ENCODE data around the gene TPX2.
A peak's percentile ranks its signal among the peaks of the same experiment; 100 is the strongest.
"Not testable (repeated sequence)": the region's sequence is repeated elsewhere in the genome, so short reads cannot be mapped to it uniquely, and the experiment has no call there.

Gene TPX2

DNA sequence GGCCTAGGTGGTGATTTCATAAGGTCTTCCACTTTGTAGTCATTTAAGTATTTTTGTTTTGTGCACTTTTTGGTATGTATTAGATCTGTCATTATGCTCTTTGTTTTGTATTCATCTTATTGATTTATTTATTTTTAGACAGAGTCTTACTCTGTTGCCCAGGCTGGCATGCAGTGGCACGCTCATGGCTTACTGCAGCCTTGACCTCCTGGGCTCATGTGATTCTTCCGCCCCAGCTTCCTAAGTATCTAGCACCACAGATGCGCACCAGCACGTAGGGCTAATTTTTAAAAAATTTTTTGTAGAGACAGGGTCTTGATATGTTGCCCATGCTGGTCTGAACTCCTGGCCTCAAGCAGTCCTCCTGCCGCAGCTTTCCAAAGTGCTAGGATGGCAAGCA is 30.6 kb downstream of the TPX2 start:
- no peak for DNase-seq

DNA sequence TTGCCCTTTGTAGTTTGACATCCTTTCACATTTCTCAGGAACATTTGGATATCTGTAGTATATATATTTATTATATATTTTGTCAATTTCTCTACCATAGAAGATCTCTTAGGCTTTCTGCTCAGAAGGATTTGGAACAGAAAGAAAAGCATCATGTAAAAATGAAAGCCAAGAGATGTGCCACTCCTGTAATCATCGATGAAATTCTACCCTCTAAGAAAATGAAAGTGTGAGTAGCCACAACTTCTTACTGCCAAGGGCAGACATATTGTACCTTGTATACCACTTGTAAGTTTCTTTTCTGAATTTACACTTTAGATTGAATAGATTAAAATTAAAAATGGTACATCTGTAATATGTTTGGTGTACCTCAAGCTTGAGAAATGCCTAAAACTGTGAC is 31.2 kb downstream of the TPX2 start:
- no peak for DNase-seq

DNA sequence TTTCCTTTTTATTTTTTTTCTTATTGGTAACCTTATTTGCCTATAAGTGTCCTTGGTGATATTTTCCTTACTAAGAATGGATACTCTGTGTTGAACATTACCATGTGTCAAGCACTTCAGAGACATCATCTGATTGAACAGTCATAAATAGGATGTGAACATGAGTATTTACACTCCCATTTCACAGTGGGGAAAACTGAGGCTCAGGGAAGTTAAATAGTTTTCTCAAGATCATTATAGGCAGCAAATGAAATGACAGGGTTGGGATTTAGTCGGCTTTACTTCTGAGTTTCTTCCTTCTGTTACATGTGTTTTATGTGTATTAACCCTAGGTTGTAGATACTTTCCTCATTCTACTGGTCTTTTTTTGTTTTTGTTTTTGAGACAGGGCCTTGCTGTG is 35.3 kb downstream of the TPX2 start:
- DNase-seq = no peak

DNA sequence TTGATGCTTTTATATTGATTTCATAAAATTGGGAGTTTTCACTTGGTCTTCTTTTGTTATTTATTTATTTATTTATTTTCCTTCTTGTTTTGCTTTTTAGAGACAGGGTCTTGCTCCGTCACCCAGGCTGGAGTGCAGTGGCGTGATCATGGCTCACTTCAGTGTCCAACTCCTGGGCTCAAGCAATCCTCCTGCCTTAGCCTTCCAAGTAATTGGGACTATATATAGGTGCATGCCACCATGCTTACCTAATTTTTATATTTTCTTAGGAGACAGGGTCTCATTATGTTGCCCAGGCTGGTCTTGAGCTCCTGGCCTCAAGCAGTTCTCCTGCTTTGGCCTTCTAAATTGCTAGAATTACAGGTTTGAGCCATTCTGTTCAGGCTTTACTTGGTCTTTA is 41.7 kb downstream of the TPX2 start:
- DNase-seq = no peak

DNA sequence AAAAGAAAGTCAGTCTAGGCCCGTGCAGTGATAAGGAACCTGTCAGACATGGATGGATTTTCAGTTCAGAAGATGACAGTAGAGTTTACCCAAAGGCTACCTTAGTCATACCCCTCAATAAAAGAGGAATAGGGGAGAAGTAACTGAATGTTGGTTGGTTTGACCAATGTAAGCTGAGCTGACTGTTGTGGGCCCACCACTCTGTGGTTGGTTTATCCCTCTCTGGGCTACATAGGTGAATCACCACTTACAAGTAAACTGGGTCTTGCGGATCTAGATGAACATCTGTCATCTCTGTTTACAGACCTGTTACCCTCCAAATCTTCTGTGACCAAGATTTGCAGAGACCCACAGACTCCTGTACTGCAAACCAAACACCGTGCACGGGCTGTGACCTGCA is 42.9 kb downstream of the TPX2 start:
- no peak for DNase-seq

DNA sequence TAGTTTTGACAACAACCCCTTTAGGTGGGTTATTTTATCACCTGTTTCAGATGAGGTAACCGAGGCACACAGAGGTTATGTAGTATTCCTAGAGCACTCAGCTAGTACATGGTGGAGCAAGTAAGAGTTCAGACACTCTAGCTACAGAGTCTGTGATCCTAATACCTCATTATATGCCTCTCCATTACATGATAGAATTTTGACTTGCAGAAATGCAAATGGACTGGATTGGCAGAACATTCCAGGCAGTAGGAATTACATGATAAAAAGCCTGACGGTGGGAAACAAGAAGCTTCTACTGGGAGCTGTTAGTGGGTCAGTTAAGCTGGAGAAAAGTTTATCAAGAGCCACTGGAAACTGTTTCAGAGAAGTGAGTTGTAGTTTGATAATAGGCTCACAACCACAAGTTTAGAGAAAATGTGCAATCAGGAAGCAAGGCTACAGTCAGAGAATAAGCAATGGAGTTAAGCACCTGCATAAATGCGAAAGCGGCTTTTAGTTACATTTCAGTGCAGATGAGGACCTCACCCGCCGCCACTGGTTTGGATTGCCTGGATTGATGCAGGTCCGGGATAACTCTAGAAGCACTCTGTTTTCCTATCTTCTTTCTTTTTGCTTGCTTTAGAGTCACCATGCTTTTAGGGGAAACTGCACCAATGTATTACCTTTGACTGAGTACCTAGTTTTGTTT is 45.4 kb downstream of the TPX2 start:
- DNase-seq = no peak

DNA sequence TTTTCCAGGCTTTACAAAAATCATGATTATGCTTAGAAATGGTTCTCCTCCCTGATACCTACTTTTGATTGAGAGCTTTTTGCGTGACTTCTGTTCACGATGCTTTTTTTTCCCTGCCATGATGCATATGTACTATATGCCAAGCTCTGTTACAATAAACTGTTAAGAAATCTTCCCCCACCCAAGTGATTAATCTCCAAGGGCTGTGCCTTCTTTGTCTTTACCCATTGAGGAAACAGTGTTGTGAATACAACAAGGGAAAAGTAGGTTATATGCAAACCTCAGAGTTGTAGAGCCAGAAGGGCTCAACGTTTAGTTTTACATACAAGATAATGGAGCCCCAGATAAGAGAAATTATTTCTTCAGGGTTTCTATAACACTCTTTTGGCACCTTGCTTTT is 46.0 kb downstream of the TPX2 start:
- DNase-seq = no peak

DNA sequence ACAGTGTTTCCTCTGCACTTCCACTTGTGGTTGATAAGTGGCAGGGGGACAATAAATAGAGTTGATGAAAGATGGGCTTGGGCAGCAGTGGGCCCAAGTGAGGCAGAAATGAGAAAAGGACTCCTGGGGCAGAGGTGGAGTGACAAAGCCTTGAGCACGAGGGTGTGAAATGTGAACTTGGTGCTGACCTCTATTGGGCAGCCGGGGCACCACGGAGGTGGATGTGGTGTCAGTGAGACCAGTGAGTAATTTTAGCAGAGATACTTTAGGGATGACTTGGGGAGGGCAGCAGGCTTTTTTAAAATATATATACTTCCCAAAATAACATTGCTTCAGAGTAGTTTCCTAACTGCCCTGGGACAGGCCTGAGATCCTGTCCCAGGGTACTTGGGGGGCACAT is 49.5 kb downstream of the TPX2 start:
- DNase-seq = no peak

DNA sequence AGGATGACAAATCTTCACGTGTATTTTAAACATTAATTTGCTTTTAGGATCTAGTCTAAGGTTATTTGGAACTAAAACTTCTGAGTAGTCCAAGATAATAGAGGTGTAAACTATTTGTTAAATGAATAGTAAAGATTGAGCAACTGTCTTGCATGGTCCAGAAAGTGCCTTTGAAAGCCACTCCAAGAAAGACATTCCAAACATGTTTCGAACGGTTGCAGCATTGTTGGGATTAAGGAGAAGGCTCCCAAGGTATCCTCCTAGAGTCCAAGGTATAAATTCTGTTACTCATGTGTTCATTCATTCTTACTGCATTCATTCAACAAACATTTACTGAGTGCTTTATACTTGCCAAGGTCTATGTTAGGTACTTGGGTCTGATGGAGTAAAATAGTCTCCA is 51.3 kb downstream of the TPX2 start:
- DNase-seq = no peak

DNA sequence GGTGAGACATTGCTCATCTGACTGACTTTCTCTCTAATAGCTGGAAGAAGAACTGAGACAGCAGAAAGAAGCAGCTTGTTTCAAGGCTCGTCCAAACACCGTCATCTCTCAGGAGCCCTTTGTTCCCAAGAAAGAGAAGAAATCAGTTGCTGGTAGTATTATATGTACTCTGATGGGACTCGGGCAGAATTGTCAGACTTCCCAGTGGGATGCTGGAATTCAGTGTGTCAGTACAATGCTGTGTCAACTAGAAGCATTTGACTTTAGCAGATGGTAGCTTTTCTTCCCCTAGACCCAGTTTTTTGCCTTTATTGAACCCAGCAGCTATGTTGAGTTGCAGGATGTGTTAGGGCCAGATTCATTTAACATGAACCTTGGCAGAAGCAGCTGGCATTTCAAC is 58.3 kb downstream of the TPX2 start:
- DNase-seq = no peak

DNA sequence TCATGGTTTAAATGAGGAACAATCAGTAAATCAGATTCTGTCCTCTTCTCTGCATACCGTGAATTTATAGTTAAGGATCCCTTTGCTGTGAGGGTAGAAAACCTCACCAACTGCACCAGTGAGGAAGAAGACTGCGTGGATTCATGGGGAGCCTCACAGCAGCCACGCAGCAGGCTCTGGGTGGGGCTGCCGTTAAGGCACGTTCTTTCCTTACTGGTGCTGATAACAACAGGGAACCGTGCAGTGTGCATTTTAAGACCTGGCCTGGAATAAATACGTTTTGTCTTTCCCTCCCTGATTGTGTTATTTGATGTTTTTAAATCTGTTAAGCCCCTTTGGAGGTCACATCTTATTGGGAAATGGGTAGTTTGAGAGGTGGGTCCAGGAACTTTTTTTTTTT is 62.4 kb downstream of the TPX2 start:
- no peak for DNase-seq

DNA sequence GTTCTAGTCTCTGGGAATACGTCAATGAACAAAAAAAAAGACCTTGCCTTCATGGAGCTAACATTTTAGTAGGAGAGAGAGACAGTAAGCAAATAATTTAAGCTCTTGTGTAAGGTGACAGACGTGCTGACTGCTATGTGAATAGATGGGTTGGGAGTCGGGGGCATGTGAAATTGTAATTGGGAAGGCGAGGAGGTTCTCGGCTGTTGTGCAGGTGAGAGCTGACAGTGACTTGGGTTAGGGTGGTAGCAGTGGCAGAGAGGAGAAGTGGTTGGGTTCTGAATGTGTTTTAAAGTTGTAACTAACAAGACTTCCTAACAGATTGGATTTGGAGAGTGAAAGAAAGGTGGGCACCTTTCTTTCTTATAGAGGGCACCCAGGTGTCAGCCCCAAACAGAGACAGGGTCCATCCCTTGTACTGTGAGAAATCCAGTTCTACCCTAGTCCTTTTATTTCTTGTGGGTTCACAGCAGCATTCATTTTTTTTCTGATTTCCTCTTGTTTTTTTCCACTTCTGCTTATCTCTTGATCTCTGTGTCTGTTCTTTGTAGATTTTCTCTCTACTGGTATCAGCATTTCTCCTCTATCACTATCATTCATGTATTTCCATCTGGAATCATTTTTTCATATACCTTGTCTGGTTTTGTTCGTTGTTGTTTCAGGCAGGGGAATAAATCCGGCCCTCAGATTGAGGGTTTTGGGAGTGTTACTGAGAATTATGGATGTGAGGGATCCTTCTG is 64.6 kb downstream of the TPX2 start:
- DNase-seq = no peak

DNA sequence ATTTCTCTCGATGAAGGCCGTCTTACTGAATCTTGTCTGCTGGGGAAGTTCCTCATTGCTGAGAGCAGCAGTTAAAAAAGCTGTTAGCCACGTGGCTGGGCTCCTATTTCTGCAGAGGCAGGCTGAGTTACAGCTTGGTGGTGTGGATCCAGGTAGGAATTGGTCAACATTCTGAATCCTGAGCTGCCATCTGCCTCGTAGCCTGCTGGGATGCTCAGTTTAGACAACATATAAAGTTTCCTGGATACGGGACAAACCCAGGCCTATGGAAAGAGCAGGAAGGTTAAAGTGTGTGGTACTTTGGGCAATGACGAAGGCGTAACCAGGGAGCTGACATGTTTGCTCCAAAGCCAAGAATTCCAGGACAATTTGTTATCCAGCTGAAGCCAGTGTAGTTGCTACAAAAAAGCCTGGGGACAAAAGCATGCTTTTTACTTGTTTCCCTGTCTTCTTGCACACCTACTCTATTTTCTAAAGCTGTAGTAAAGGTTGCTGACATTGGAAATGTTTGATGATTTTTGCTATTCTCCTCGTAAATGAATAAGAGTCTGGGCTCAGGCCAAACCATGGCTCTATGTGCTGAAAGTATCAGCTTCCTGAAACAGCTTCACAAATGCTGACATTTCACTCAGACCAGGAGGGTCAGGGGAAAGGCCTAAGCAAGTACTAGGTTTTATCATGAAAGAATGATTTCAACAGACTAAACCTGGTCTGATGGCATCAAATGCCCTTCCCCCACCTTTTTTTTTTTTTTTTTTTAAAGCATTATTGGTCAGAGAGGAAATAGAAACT is 67.7 kb downstream of the TPX2 start:
- no peak for DNase-seq

DNA sequence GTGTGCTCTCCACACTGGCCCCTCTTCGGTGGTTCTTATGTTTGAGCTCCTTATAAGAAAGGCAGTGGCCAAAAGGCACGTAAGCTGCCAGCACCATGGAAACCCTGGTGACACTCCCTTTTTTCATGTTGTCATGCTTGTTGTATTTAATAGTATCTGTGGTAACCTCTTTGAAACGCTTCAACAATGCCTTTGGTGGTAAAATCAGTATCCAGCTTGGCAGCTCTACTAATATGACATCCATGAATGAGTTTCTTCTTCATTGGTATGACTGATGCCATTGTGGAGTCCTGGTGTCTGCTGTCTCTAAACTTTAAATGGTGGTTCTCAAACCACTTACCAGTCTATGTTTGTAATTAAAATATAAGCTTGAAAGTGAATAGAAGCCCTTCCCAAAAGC is 69.4 kb downstream of the TPX2 start:
- no peak for DNase-seq

DNA sequence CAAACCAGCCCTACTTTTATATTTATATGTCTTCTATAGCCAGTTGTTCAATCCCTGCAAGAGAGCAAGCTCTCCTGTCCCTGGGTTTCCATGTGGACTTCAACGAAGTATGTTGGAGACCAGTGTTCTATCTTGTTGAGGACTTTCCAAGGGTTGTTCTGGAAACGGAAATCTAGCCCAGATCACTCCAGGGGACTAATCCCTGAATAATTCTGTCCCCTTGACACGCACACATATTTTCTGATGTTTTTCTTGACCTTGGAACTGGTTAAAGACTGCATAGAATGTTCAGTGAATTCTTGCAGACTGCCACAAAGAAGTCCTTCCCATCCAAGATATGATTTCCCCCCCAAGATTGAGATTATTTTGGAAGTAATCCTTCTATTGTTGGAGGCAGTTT is 70.6 kb downstream of the TPX2 start:
- no peak for DNase-seq

DNA sequence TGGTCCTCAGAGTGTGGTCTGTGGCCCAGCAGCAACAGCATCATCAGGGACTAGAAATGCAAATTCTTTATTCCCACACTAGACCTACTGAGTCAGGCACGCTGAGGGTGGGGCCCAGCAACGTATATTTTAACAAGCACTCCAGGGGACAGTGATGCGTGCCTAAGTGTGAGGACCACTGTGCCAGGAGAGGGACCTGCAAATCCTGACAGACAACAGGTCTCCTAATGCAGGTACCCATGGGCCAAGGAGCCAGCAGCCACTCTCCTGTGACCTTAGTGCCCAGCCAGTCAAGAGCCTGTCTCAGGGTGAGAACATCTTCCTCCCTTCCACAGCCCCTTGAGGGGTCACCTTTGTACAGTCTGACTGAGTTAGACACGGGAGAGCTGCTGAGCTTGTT is 72.1 kb downstream of the TPX2 start:
- no peak for DNase-seq

DNA sequence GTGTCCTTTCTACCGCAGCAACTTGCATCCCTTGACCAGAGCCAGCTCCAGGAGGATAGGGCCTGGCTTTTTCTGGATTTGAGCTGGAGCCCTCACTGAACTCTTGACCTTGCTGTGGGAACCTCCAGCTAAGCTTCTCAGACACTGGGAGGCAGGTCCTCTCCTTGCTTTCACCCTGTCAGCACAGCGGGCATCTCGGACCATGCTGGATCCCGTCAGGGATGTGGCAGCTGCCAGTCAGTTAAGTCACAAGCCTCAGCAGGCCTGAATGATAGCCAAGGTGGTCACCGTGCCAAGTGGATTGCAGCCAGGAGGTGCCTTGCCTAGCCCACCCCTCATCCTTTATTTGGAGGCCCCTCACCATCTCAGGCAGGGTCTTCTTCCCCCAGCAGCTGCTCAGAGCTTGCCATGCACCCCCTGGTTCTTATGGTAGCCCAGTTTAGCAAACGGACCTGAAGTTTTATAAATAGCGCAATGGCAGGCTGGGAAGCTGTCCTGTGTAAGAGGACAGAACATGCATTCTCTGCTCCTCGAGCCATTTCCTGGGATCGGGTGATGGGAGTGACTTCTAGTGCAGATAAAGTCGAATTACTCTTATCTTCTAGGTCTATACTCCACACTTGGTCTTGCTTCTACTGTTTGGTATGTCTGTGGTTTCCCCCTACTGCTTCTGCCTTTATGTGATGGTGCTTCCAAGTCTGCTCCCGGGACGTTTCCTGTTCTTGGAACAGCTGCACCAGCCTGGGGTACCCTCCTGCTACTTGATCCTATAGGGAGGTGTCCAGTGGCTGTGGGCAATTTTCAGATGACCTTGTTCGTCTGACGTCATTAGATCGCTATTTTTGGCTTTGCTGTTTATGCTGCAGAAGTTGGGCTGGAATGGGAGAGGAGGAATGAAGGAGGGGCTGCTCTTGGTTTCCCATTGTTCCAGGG is 73.0 kb downstream of the TPX2 start:
- DNase-seq = peak in 1 of 2 experiments; percentile 41

DNA sequence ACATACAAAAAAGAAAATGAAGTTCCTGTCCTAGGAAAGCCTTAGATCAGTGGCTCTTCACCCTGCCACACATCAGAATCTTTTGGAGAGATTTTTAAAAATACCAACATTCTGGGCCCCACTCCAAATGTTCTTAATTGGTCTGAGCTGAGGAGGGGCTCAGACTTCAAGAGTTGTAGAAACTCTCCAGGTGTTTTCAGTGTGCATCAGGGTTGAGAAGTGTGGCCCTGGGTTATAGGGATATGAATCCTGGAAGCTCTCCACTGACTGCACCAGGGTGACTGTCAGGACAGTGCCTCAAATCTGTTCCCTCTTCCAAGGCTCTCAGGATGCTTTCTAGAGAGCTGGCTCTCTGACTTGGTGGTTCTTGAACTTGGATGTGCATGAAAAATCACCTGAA is 74.5 kb downstream of the TPX2 start:
- DNase-seq = no peak

DNA sequence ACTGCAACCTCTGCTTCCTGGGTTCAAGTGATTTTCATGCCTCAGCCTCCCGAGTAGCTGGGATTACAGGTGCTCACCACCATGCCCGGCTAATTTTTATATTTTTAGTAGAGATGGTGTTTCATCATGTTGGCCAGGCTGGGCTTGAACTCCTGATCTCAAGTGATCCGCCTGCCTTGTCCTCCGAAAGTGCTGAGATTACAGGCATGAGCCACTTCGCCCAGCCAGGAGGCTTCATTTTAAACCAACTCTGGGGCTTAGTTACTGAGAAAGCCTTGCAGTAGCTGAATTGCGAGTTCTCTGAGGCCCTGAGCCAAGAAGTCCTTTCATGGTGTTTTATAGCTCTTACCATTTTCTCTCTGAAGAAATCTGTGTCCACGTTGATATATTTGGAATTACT is 75.1 kb downstream of the TPX2 start:
- not testable (repeated sequence) for DNase-seq

DNA sequence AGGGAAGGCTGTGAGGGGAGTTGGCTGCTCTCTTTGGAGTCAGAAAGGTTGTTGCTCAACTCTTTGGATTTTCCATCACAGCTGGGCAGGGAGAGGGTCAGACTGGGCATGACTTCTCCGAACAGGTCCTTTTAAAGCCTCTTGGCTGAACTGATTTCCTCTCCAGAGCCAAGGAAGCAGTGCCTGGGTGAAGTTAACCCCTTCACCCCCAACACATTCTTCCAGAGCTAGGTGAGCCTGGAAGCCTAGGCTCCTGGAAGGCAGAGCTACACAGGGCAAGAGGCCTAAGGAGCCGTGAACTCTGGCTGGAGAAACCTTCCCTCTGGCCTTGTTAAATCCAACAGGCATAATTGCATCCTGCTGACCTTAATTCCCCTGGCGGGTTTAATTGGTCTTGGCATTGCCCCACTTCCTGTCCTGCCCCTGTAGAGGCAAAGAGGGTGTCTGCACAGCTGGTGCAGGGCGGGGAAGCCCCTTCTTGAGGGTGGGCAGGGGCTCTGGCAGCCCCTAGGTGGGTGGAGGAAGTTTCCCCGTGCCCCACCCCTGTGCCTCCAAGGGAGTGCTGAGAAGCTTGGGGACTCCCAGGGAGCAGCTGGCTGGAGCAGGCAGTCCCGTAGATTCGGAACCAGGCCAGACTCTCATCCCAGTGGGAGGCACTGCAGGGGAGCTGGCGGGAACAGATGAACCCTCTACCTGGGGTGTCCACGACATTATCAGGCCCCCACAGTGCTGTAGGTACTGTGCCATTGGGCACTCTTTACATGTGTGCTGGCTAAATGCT is 76.5 kb downstream of the TPX2 start:
- DNase-seq = peak in 1 of 2 experiments; percentile 65

DNA sequence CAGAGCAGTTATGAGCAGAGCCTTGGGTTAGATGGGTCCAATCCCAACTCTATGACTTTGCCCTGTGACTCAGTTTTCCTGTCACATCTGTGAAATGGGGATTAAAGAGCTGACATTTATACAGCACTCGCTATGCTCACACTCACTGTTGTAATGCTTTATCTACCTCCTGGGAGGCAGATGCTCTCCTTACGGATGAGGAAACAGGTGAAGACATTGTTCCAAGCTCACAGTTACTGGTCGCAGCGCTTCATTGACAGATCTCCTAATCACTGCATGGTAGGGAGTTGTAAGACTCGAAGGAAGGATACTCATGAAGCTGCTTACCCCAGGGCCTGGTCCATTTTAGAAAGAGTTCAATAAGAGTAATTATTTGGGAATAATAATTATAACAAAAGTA is 77.1 kb downstream of the TPX2 start:
- DNase-seq = peak in 1 of 2 experiments; percentile 54

DNA sequence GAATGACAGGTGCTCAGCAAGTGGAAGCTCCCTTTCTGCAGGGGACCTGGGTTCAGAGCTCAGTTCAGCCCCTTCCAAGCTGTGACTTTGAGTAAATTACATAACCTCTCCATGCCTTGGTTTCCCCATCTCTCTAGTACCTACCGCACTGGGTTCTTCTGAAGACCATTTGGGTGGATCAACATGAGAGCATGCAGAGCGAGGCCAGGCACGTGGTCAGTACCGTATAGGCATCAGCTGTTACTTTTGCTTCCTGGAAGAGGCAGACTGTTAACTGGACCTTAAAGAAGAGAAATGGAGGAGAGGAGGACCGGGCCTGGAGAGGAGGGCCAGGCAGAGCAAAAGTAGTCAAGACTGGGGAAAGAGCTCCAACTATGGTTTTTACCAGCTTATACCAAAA is 78.4 kb downstream of the TPX2 start:
- no peak for DNase-seq

Measured in NCI-H446 (cell line).